ENCODE results near the gene LRRC75A.

The LRRC75A gene

DNA sequence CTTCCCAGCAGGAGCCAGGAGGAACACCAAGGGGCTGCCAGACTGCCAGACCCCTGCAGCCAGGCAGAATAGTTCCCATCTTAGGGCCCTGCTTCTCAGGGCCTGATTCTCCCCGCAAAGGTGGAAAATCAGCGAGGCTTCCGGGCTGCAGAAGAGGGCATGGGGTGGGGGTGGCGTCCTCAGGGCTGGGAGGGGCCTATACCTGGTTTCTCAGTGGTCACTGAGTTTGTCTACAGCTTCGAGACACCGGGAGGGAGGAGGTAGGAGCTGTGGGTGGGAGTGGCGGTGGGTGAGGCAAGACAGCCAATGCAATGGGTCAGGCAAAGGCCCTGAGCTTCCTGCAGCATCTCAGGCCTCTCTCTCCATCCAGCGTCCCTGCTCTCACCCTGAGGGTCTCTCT lies 14.3 kb downstream of the LRRC75A start:
- no peak for DNase-seq (ENCODE audit: extremely low read depth, low read depth)
- no peak for TF ChIP-seq CTCF (IDR thresholded peaks at IDR 0.05; ENCODE audit: low read depth, low read length)

DNA sequence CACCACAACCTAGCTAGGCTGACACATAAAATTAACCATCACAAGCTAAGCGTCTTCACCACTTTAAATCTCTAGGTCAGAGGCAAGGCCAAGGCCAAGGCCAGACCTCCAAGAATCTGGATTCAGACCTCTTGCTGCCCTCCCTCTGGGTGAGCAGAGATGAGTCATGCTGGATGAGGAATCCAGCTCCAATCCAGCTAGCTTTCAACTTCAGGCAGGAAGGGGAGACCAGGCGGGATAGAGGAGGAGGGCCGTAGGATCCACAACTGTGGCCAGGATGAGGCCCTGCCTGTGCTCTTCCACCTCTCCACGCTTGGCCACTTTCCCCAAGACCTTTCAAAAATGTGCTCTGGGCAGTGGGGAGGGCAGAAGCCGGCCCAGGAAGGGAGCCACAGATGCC lies 14.7 kb downstream of the LRRC75A start:
- TF ChIP-seq CTCF (IDR thresholded peaks at IDR 0.05; ENCODE audit: low read depth, low read length), result no peak
- peak; percentile 47 for DNase-seq (ENCODE audit: extremely low read depth, low read depth)

DNA sequence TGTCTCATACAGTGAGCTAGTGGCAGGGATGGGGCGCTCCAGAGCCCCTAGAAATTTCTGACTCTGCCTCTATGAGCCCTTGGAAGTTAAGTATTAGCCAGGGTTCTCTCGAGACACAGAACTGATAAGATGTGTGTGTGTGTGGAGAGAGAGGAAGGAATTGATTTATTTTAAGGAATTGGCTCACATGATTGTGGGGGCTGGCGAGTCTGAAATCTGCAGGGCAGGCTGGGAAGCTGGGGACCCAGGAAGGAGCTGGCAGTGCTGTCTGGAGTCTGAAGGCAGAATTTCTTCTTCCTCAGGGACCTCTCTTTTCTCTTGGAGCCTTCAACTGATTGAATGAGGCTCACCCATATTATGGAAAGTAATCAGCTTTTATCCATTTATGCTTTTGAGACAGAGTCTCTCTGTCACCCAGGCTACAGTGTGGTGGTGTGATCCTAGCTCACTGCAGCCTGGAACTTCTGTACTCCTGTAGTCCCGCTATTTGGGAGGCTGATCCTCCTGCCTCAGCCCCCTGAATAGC lies 16.8 kb downstream of the LRRC75A start:
- no peak for DNase-seq (ENCODE audit: extremely low read depth, low read depth)
- no peak for TF ChIP-seq CTCF (IDR thresholded peaks at IDR 0.05; ENCODE audit: low read depth, low read length)

DNA sequence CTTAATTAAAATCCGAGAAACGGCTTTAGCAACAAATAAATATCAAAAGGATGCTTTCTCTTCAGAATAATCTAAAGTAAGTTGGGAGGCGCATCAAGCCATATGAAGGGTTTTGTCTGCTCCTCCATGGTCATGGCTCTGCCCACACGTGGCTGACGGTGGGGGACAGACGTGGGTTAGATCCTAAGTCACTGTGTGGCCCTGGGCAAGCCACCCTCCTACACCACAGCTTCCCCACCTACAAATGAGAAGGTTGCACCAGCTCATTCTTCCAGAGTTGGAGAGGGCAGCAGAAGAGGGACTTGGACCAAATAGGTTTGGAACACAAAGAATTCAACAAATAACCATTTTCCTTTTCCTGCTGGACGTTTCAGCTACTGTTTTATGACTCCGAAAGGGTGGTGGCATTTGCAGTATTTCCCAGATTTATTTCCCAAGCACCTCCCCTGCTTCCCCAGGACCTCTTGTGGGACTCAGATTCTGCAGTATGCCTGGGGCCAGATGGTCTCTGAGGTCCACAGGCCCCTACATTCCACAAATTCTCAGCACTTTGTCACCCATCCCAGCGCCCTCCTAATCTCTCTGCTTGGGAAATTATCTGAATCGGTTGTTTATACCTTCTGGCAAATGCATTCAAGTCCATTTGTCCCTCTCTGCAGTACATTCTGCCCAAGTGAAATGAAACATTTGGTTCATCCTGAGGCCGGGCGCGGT lies 17.8 kb downstream of the LRRC75A start:
- no peak for TF ChIP-seq CTCF (IDR thresholded peaks at IDR 0.05; ENCODE audit: low read depth, low read length)

DNA sequence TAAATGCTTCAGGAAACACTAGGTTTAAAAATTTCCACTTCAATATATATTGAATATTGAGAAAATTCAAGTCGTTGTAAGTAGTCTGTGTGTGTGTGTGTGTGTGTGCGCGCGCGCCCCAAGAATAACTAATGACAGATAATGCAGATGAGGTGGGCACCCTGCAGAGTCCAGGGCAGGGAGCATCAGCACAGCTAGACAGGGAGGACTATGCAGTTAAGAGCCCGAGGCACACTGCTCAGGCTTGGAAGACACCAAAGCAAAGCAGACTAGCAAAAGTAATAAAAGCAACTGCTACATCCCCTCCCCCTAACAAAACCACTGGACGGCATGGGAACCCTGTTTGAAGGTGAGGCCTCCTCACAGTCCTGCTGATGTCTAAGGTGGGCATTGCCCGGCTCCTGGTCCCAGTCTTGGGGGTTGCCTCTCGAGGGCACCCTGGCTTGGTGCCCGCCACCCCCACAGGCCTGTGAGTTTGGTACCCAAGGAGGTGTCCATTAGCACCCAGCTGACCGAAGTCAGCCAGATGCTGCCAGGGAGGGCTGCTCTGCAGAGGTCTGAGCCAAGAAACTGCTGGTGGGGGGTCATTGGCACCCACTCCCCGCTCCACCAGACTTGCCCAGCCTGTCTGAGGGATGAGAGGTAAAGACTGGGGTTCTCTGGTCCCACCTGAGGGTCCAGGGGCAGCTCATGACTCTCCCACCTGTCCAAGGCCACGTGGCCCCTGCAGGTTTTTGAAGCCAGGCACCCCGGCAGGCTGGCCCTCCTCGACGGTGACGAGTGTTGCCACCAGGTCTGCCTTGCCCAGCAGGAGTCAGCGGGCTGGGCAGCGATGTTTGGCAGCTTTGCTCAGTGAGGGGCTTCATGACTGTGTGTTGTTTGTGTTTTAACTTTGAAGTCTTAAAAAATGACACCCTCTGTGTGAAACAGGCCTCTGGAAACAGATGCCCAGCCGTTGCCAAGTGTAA lies 18.7 kb downstream of the LRRC75A start:
- no peak for TF ChIP-seq CTCF (IDR thresholded peaks at IDR 0.05; ENCODE audit: low read depth, low read length)
- DNase-seq (ENCODE audit: extremely low read depth, low read depth), result no peak

More for the DNA sequence above, 17.8 kb downstream of the LRRC75A start:
- no peak for DNase-seq (ENCODE audit: extremely low read depth, low read depth)

DNA sequence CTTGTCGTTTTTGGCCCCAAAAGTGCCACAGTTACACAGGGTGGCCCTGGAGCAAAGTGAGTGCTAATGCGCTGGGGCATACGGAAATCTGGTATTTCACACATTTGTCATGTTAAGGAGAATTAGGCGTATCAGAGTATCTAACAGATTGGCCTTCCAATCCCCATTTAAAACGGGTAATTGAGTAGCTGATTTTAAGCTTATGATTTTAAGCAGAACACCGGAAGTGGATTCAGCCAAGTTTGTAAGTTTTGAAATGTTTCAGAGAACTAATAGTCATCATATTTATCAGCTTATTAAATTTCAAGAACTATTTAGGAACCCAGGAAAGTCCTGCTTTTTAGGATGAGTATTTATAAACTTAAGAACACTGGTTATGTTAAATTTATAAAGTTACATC lies 19.5 kb downstream of the LRRC75A start:
- TF ChIP-seq CTCF (IDR thresholded peaks at IDR 0.05; ENCODE audit: low read depth, low read length), result no peak
- no peak for DNase-seq (ENCODE audit: extremely low read depth, low read depth)

GRCh38 chr17:16471295-16471694 lies 20.7 kb downstream of the LRRC75A start:
- TF ChIP-seq CTCF (IDR thresholded peaks at IDR 0.05; ENCODE audit: low read depth, low read length), result no peak
- DNase-seq (ENCODE audit: extremely low read depth, low read depth), result no peak

Data from AG09319 (cell line).